CD14-positive monocyte (primary cell): ENCODE data around the gene PTCD1. TPM values are rescaled to one million over a fixed set of nuclear protein-coding genes. Genes with fewer than 3 reads are reported as not detected.
A peak's percentile ranks its signal among the peaks of the same experiment; 100 is the strongest.

Experiments
- DNase-seq, 3 donors: peaks; one replicate each; pipeline ENCODE4 v3.0.0-alpha.2; 2011 to 2022
- H2AFZ ChIP-seq: 2 replicates; pipeline ENCODE4 v1.6.0; 2012; ENCODE audit warnings: mild to moderate bottlenecking, low read depth, low read length, inconsistent platforms; ENCODE audit not compliant: insufficient read depth, poor library complexity, severe bottlenecking
- H3K27ac ChIP-seq, 2 donors: 1 replicate in 1 of 2; 2 replicates in 1 of 2; pipeline ENCODE4 v1.5.1; 2012 to 2013; ENCODE audit warnings: low read length in 2 of 2, control low read depth in 1 of 2, inconsistent platforms in 1 of 2, low read depth in 1 of 2, mild to moderate bottlenecking in 1 of 2
- H3K27me3 ChIP-seq, 2 donors: one replicate each; pipeline versions ENCODE4 v1.6.0 to v1.6.1; 2011 to 2013; ENCODE audit warnings: low read length in 2 of 2; ENCODE audit not compliant: control insufficient read depth in 2 of 2, insufficient read depth in 2 of 2
- H3K36me3 ChIP-seq, 2 donors: replicated peaks in 1 of 2; 1 replicate in 1 of 2; 2 replicates in 1 of 2; pipeline versions ENCODE4 v1.5.1 to v1.6.1; 2012 to 2013; ENCODE audit warnings: low read length in 2 of 2, control low read depth in 1 of 2, inconsistent platforms in 1 of 2, mild to moderate bottlenecking in 1 of 2; ENCODE audit not compliant: insufficient read depth in 2 of 2, control insufficient read depth in 1 of 2
- H3K4me1 ChIP-seq, 2 donors: 1 replicate in 1 of 2; 2 replicates in 1 of 2; pipeline versions ENCODE4 v1.5.1 to v1.6.1; 2012 to 2013; ENCODE audit warnings: low read length in 2 of 2, control low read depth in 1 of 2, inconsistent platforms in 1 of 2, mild to moderate bottlenecking in 1 of 2, moderate library complexity in 1 of 2; ENCODE audit not compliant: insufficient read depth in 2 of 2, control insufficient read depth in 1 of 2
- H3K4me2 ChIP-seq: replicated peaks from 2 replicates; pipeline ENCODE3; 2012; ENCODE audit warnings: low read length, moderate library complexity, mild to moderate bottlenecking; ENCODE audit not compliant: poor library complexity, severe bottlenecking; ENCODE audit errors: extremely low read depth
- H3K4me3 ChIP-seq, 3 experiments: fragments of 200-600 bp in 1 of 3; sonication (generic) in 1 of 3; replicated peaks in 1 of 3; 1 replicate in 2 of 3; 2 replicates in 1 of 3; pipeline ENCODE4 v1.5.1; 2011 to 2013; ENCODE audit warnings: low read length in 3 of 3, mild to moderate bottlenecking in 3 of 3, control low read depth in 2 of 3, low read depth in 2 of 3, inconsistent platforms in 1 of 3, moderate library complexity in 1 of 3
- H3K79me2 ChIP-seq: 2 replicates; pipeline ENCODE4 v1.6.0; 2012; ENCODE audit warnings: mild to moderate bottlenecking, control low read depth, inconsistent platforms, low read length, moderate library complexity; ENCODE audit not compliant: insufficient read depth
- H3K9ac ChIP-seq: 2 replicates; pipeline ENCODE4 v1.6.0; 2017; ENCODE audit warnings: low read length, mild to moderate bottlenecking; ENCODE audit not compliant: insufficient read depth, poor library complexity, severe bottlenecking
- H3K9me3 ChIP-seq, 2 donors: replicated peaks in 1 of 2; 1 replicate in 1 of 2; 2 replicates in 1 of 2; pipeline versions ENCODE4 v1.5.1 to v1.6.1; 2012 to 2013; ENCODE audit warnings: low read length in 2 of 2, control low read depth in 1 of 2; ENCODE audit not compliant: control insufficient read depth in 1 of 2, insufficient read depth in 1 of 2
- H4K20me1 ChIP-seq: 2 replicates; pipeline ENCODE4 v1.6.0; 2012; ENCODE audit warnings: mild to moderate bottlenecking, low read length, control low read depth, moderate library complexity; ENCODE audit not compliant: insufficient read depth
- H3K27ac Mint-ChIP-seq, 7 donors: one replicate each; pipeline ENCODE4 v1.8.0; 2020; ENCODE audit warnings: mild to moderate bottlenecking in 7 of 7, mixed read lengths in 7 of 7, moderate library complexity in 6 of 7, inconsistent platforms in 2 of 7
- H3K27me3 Mint-ChIP-seq, 3 donors: one replicate each; pipeline ENCODE4 v1.8.0; 2021 to 2022; ENCODE audit warnings: low read depth in 3 of 3, mild to moderate bottlenecking in 3 of 3, mixed read lengths in 3 of 3, moderate library complexity in 3 of 3, inconsistent platforms in 1 of 3
- H3K36me3 Mint-ChIP-seq, 2 donors: one replicate each; pipeline ENCODE4 v1.8.0; 2020; ENCODE audit warnings: mixed read lengths in 2 of 2, inconsistent platforms in 1 of 2, mild to moderate bottlenecking in 1 of 2
- H3K4me1 Mint-ChIP-seq: one replicate; pipeline ENCODE4 v1.8.0; 2020; ENCODE audit warnings: mild to moderate bottlenecking, mixed read lengths
- H3K4me3 Mint-ChIP-seq, 2 donors: one replicate each; pipeline ENCODE4 v1.8.0; 2020; ENCODE audit warnings: mild to moderate bottlenecking in 2 of 2, mixed read lengths in 2 of 2, moderate library complexity in 1 of 2
- H3K9me3 Mint-ChIP-seq, 7 donors: one replicate each; pipeline ENCODE4 v1.8.0; 2020 to 2022; ENCODE audit warnings: mixed read lengths in 7 of 7, mild to moderate bottlenecking in 6 of 7, moderate library complexity in 6 of 7, inconsistent platforms in 2 of 7
- WGBS: methylation state at CpG from one replicate; pipeline ENCODE4 v1.1.5; 2013; ENCODE audit warnings: missing lambda C conversion rate; ENCODE audit not compliant: insufficient coverage; 5-methylcytosine and 5-hydroxymethylcytosine counted together
- intact Hi-C, 2 donors: fragments of 100-400 bp; cut with micrococcal nuclease; formaldehyde crosslinking; loops; one replicate each; pipeline versions ENCODE4 v1.15.0 to v1.15.1; 2023
- polyA plus RNA-seq, 3 donors: library from polyadenylated mRNA; depleted of rRNA in 1 of 3; unstranded in 2 of 3; stranded (reverse) in 1 of 3; fragments of 300-500 nt in 2 of 3; fragments of >200 nt in 1 of 3; fragmentation: Illumina TruSeq in 2 of 3; gene quantifications; 1 replicate in 2 of 3; 2 replicates in 1 of 3; pipeline ENCODE4 v1.2.3, GENCODE V29; 2012 to 2021
- TF ChIP-seq, protein P1 (sequence below): fragments of 200-600 bp; IDR thresholded peaks from one replicate; pipeline ENCODE4 v1.8.0; 2022; ENCODE audit warnings: antibody characterized with exemption, mild to moderate bottlenecking

Gene PTCD1
- polyA plus RNA-seq, 3 donors, result 0.74 to 4.3 (median 1.6) TPM

- 100% methylated on average over 7 of the region's 13 CpGs for WGBS
- H3K79me2 ChIP-seq, result peaks cover 6% of the 10 kb centered on the region
- Mint-ChIP-seq H3K27me3 (no peaks in the 10 kb centered on the region), H3K4me1 (peaks cover 16% of the 10 kb centered on the region), H3K27ac (peak overlapping the region in 1 of 7 donors; percentile 41), H3K9me3 (no peaks in the 10 kb centered on the region), H3K36me3 (peaks cover 35 to 57% of the 10 kb centered on the region in 2 donors), H3K4me3 (no peak overlapping the region)
- H4K20me1 ChIP-seq, result peaks cover 31% of the 10 kb centered on the region
- peaks cover 5 to 16% of the 10 kb centered on the region in 2 donors for H3K4me1 ChIP-seq
- no peak overlapping the region for H3K9ac ChIP-seq
- no peak overlapping the region for H3K4me2 ChIP-seq
- intact Hi-C loops, result no loop called here
- H3K27me3 ChIP-seq, result no peaks in the 10 kb centered on the region
- TF ChIP-seq, protein P1, sequence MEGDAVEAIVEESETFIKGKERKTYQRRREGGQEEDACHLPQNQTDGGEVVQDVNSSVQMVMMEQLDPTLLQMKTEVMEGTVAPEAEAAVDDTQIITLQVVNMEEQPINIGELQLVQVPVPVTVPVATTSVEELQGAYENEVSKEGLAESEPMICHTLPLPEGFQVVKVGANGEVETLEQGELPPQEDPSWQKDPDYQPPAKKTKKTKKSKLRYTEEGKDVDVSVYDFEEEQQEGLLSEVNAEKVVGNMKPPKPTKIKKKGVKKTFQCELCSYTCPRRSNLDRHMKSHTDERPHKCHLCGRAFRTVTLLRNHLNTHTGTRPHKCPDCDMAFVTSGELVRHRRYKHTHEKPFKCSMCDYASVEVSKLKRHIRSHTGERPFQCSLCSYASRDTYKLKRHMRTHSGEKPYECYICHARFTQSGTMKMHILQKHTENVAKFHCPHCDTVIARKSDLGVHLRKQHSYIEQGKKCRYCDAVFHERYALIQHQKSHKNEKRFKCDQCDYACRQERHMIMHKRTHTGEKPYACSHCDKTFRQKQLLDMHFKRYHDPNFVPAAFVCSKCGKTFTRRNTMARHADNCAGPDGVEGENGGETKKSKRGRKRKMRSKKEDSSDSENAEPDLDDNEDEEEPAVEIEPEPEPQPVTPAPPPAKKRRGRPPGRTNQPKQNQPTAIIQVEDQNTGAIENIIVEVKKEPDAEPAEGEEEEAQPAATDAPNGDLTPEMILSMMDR, result no peak
- no peak overlapping the region for H3K27ac ChIP-seq
- H3K4me3 ChIP-seq, result no peak overlapping the region
- no peak overlapping the region for H2AFZ ChIP-seq
- no peak for DNase-seq
- no peaks in the 10 kb centered on the region for H3K9me3 ChIP-seq
- peaks cover 36 to 51% of the 10 kb centered on the region in 2 donors for H3K36me3 ChIP-seq
These were observed 69.7 kb downstream of the PTCD1 start for GRCh38 chr7:99368750-99369389.

Other genes starting within 250 kb of the PTCD1 start
- not detected for gene KPNA7, start 230.7 kb downstream of the PTCD1 start, polyA plus RNA-seq
- not detected for gene MYH16, start 166.0 kb downstream of the PTCD1 start, polyA plus RNA-seq
- 100 to 1,000 TPM in 2 of 3 donors, 10 to 100 TPM in 1; 71.7 to 107 (median 104) TPM for gene ARPC1A, start 112.9 kb downstream of the PTCD1 start, polyA plus RNA-seq
- gene ARPC1B, start 64.1 kb downstream of the PTCD1 start, polyA plus RNA-seq, result 1,000 to 10,000 TPM; 1,179 to 1,362 (median 1,282) TPM
- gene PDAP1, start 30.2 kb downstream of the PTCD1 start, polyA plus RNA-seq, result 10 to 100 TPM in 2 of 3 donors, 1 to 10 TPM in 1; 9.8 to 43.3 (median 16.2) TPM
- 100 to 1,000 TPM in 2 of 3 donors, 10 to 100 TPM in 1; 34.3 to 256 (median 241) TPM for gene BUD31, start 29.8 kb downstream of the PTCD1 start, polyA plus RNA-seq
- 10 to 100 TPM; 11.6 to 56.3 (median 12.3) TPM for gene CPSF4, start 145 bp upstream of the PTCD1 start, polyA plus RNA-seq
- gene ATP5MF, start 27.4 kb upstream of the PTCD1 start, polyA plus RNA-seq, result 1,000 to 10,000 TPM in 1 of 3 donors, 100 to 1,000 TPM in 2; 568 to 4,168 (median 699) TPM
- 10 to 100 TPM in 1 of 3 donors, 1 to 10 TPM in 2; 1.8 to 10.4 (median 2.5) TPM for gene ZNF789, start 34.1 kb upstream of the PTCD1 start, polyA plus RNA-seq
- gene ZNF394, start 61.5 kb upstream of the PTCD1 start, polyA plus RNA-seq, result 10 to 100 TPM; 35.7 to 57.7 (median 39.1) TPM
- 1 to 10 TPM; 1.6 to 2.9 (median 2.2) TPM for gene ZKSCAN5, start 65.9 kb upstream of the PTCD1 start, polyA plus RNA-seq
- gene FAM200A, start 113.3 kb upstream of the PTCD1 start, polyA plus RNA-seq, result 1 to 10 TPM in 2 of 3 donors, under 1 TPM in 1; 0.85 to 1.3 (median 1.2) TPM
- gene ZNF655, start 119.8 kb upstream of the PTCD1 start, polyA plus RNA-seq, result 100 to 1,000 TPM in 1 of 3 donors, 10 to 100 TPM in 2; 61.6 to 151 (median 62.2) TPM
- gene TMEM225B, start 159.5 kb upstream of the PTCD1 start, polyA plus RNA-seq, result under 1 TPM in 2 of 3 donors, not detected in 1; 0.20 to 0.23 TPM
- 1 to 10 TPM; 4.3 to 7.3 (median 6.1) TPM for gene ZSCAN25, start 178.1 kb upstream of the PTCD1 start, polyA plus RNA-seq
- under 1 TPM in 1 of 3 donors, not detected in 2; 0.05 TPM for gene CYP3A5, start 241.2 kb upstream of the PTCD1 start, polyA plus RNA-seq